Dedifferentiated amniotic fluid mesenchymal stem cell (primary cell): ENCODE data around the gene SERPINA5.
"Not testable (repeated sequence)": the region's sequence is repeated elsewhere in the genome, so short reads cannot be mapped to it uniquely, and the experiment has no call there.

Source experiments
- DNase-seq: peaks from one replicate; pipeline ENCODE4 v3.0.0-alpha.2; 2016; ENCODE audit errors: extremely low spot score

The SERPINA5 gene

DNA sequence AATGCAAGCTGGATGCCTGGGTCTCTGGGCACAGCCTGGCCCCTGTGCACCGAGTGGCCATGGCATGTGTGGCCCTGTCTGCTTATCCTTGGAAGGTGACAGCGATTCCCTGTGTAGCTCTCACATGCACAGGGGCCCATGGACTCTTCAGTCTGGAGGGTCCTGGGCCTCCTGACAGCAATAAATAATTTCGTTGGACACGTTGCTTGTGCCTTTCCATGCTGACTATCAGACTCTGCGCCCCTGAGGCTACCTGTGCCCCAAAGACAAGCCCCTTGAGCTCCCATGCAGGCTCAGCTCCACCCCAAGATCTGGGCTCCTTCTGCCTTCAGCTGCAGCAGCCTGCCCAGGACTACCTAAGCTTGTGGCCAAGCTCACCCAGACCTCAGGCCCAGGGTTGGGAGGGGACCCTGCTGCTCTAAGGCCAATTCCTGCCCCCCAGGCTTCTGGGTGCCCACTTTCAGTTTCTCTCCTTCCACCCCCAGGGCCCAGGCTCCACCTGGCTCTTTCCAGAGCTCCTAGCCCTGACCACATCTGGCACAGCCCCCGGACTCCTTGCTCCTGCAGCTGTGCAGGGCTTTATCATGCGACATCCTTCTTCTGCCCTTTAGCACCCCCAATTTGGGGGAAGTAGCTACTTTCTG, 42.8 kb downstream of the SERPINA5 start:
- no peak for DNase-seq

DNA sequence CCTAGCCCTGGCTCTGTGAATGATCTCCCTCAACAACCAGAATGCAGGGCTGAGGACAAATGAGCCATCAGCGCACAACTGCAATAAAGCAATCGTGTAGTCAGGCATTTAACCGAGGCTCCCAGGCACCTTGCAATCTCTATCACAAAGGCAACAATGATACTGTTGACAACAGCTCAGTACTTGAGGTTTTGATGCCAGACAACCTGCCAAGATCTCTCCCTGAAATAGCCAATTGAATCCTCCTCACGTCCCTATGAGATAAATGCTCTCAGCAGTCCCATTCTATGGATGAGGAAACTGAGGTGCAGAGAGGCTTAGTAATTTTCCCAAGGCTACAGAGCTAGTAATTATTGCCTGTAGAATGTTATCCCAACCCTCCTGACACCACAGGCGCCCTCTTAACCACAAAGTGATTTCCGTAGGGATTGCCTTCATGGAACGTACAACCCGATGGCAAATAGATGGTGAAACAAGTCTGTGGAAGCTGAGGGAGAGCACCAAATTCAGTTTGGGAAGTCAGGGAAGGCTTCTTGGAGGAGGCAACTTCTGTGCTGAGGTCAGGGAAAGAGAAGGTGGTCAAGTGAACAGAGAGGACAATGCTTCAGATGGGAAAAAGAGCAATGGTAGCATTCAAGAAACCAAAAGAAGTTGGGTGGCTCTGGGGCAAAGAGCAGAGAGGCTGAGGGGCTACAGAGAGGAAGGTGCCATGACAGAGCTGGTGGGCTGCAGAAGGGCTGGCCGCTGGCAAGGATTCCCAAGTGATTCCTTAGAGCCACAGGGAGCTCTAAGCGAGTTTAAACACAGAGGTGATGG, 43.5 kb downstream of the SERPINA5 start:
- DNase-seq = no peak

DNA sequence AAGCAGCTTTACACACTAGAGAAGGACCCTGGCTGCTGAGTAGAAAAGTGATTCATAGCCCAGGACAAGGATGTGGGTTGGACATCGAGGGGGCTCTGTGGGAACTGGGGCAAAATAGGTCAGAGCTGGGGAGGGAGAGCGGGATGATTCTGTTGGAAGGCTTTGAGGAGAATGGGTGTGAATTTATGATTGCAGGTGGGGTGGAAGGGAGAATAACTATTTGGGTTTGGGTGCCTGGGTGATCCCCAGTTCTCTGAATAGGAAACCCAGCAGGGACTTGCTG, 44.1 kb downstream of the SERPINA5 start:
- no peak for DNase-seq

DNA sequence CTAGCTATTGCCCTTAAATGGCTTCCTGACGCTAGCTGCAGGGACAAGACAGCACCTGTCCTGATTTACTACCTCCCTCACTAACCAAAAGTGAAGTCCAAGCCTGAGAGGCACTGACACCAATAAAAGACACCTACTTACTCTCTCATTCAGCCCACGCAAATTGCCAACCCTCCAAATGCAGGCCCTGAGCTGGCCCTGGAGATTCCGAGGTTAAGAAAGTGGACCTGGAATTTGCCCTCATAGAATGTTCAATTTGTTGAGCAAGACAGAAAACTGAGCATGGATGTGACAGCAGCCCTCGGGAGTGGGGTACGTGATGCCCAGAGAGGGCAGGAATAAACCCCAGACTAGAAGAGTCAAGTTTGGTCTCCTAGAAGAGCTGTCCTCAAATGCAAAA, 47.4 kb downstream of the SERPINA5 start:
- DNase-seq = no peak

DNA sequence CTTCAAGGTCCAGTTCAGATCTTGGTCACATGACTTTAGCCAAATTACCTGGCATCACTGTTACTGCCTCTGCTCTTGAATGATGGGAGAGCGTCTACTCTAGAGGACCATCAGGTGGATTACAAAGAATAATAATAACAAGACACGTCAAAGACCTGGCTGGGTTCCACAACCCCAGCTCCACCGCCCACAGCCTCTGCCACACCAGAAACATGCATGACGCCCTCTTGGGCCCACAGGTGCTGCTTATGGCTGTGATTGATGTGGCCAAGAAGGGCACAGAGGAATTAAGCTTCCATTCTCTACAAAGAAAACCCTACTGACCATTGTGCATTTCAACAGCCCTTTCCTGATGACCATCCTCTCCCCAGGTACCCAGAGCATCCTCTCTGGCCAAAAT, 49.2 kb downstream of the SERPINA5 start:
- no peak for DNase-seq

DNA sequence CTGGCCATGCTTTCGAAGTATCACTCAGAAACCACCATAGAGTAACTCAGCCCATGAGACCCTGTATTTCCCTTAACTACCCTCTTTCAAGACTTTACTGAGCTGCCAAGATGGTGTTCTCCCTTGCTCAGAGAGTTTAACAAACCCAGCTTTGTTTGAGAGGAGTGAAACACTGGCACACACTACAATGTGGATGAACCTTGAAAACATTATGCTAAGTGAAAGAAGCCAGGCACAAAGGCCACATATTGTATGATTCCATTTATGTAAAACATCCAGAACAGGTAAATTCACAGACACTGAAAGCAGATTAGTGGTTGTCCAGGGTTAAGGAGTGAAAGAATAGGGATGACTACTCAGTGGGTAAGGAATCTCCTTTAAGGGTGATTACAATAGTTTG, 49.8 kb downstream of the SERPINA5 start:
- no peak for DNase-seq

DNA sequence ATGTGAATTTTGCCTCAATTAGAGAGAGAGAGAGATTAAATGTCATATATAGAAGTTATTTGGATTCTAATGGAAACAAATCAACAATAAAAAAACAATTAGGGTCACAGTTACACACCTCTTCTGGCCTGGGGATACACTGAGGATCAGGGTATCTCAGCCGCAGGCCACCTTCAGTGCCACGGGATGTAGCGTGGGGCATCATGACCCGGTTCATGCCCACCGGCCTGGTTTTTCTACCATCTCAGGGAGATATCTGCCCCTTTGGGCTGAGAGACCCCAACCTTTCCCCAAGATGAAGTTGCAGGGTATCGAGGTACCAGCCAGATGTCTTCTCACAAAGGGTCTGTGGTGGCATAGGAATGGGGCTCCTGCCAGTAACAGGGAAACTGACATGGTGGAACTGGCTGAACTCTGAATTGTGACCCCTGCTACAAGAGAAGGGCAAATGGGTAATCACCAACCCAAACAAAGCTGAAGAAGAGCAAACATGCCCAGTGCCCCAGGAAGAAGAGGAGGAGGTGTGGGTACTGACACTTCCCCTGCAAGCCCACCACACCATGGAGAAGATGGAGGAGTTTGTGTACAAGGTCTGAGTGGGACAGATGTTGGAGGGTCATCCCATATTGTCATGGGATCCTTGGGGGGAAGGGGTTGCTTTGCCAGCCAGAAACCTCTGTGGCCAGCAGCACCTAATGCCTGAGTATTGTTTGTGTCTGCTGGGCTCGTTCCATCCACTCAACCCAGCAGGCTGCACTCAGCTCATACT, 50.5 kb downstream of the SERPINA5 start:
- DNase-seq = no peak

DNA sequence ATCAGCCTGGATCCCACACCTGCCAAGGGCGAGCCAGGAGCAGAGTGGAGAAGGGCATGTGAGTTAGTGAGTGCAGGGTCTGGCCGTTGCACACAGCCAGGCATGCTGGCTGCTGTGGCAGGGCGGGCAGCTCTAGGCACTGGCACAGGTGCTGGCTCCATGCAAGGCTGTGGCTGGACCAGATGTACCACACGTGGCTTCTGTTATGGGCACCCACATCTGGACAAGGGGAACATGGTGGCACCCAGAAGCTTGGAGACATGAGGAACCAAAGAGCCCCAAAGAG, 51.0 kb downstream of the SERPINA5 start:
- DNase-seq = no peak

DNA sequence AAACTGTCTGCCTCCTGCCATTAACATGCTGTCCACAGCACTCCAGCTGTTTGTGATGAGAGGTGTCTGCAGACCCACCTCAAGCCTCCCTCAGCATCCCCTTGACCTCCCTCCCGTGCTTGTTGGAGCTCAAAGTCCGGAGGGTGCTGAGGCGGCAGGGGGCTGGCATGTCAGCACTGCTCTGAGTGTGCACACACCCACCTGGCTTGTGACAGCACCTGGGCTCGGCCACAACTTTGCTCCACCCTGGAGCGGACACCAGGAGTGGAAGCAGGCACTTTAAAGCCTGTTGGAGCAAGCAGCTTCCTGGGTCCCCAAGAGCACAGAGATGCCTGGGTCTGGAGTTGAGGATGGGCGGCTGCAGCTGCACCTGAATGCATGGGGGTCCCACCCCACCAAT, 51.9 kb downstream of the SERPINA5 start:
- no peak for DNase-seq

DNA sequence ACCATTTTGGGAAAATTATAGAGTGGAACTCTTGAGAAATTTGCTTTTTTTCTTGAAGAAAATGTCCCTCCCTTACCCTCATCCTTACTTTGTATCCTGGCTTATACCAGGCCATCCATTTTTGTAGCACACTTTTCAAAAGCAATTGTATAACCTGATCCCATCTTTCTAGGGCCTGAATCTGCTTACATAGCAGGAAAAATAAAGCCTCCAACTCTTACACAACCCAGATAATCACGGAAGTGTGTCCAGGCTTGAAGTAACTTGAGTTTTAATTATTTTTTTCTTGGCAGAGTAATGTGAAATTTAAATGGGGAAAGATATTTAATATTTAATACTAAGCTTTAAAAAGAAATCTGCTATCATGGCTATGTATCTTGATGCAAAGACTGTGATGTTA, 53.9 kb downstream of the SERPINA5 start:
- no peak for DNase-seq

DNA sequence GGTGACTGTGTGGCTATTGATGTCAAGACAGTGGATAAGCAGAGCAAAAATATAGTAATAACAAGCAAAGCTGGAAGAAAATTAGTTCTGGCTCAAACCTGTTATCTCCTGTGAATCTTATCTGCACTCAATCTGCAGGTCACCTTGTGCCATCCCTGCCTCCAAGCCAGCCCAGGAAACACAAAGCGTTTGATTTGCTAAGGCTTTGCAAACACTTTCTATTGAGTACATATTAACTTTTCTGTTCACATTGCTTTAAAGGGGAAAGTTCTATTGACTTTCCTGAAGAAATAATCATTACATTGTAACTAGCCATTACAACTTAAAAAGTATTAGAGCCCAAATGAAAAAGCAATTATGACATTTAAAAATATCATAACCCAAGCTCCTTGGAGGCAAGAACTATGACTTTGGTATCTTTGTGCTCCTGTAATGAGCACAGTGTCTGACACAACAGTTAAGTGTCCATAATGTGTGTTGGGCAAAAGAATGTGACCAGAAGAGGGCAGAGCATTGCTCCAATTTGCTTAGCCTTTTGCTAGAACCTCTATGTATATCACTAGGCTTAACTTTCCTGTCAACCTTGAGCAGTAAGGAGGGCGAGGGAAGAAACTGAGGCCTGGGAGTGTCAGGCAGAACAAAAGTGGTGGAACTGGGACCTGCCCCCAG, 55.7 kb downstream of the SERPINA5 start:
- DNase-seq = no peak

DNA sequence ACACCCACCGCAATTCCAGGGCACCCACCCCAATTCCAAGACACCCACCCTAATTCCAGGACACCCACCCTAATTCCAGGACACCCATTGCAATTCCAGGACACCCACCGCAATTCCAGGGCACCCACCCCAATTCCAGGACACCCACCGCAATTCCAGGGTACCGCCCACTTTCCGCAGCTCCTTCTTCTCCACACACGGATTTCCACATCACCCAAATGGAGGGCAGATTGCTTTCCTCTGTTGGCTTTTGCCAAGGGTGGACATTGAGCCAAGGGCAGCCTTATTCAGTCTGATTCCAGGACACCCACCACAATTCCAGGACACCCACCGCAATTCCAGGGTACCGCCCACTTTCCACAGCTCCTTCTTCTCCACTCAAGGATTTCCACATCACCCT, 56.6 kb downstream of the SERPINA5 start:
- DNase-seq = not testable (repeated sequence)

DNA sequence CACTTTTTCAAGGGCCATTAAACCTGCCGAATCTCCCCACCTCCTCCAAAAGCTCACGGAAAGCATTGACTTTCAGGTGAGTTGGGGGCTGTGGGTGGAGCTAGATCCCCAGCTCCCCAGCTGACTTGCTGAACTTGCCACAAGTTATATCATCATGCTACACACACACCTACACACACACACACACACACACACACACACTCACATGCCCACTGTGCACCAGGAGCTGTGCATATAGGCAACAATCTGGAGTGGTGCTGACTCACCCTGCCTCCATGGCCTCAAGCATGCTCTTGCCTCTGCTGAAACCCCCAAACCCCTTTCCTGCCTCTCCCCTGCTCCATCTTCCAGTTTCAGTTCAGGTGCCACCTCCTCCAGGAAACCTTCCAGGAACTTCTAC, 57.1 kb downstream of the SERPINA5 start:
- DNase-seq = no peak

DNA sequence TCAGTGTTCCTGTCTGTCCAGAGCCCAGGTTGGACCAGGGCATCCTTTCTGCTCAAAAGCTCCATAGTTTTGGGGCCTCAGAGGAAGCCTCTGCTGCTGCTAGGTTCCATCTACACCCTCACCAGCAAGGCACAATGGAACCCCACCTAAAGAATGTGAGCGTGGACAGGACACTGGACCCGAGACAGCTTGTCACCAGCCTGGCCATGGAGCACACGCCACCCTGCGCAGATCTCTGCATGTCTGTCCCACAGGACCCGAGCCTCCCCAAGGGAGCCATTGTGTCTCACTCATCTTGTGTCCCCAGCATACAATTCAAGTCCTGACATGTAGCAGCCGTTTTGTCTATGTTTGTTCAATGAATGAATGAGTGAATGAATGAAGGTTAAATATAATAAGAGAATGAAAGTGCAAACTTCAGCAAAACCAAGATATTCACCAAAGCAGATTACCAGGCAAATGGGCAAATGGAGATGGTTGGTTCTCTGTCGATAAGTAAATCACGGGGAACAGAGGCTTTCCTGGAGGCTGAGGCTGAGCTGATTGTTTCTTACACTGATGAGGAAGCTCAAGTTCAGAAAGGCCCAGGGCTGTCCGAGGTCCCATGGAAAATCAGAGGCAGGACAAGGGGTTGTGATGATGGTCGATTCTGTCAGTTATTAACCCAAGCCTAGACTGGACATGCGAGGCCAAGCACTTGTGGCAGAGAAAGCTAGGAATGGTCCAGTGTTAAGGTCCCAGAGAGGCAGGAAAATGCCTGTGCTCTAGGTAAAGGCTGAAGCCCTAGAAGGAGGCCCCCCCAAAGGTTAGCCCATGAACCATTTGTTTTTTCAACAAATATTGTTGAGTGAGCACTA, 58.0 kb downstream of the SERPINA5 start:
- no peak for DNase-seq

DNA sequence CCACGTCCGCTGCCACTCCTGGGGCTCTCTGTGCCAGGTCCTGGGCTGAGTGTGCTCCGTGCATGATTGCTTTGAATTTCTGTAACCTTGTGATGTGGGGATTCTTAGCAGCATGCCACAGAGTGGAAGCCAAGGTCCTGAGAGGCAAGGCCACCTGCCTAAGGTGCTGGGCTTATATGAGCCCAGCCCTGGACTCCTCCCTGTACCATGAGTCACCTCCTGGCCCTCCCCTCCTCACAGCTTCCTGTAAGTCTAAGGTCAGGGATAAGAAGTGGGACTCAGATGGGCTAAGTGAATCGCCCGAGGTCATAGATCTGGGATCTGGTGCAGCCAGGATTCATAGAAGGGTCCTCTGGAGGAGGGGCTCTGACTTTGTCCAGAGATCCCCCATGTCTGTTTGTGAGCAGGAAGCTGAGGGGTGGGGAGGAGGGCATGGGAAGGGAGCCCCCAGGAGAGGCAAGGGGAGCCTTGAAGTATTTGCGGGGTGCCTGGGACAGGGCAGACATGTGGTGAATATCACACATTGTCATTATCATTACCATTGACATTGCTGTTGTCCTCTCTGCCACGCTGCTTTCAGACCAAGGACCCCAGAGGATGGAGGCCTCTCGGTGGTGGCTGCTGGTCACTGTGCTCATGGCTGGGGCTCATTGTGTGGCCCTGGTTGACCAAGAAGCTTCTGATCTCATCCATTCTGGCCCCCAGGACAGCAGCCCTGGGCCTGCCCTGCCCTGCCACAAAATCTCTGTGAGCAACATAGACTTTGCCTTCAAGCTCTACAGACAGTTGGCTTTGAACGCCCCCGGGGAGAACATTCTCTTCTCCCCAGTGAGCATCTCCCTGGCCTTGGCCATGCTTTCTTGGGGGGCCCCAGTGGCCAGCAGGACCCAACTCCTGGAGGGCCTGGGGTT, 59.8 kb downstream of the SERPINA5 start:
- DNase-seq = no peak

DNA sequence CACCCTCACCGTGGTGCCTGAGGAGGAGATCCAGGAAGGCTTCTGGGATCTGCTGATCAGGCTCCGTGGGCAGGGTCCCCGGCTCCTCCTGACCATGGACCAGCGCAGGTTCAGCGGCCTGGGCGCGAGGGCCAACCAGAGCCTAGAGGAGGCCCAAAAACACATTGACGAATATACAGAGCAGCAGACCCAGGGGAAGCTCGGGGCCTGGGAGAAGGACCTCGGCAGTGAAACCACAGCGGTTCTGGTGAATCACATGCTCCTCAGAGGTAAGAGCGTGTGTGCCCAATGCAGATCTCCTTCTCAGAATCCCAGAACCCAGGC, 60.4 kb downstream of the SERPINA5 start:
- DNase-seq = no peak
